Gastrocnemius medialis (tissue), 4 donors: ENCODE results near the gene SNAPC2.
"Not testable (repeated sequence)": the region's sequence is repeated elsewhere in the genome, so short reads cannot be mapped to it uniquely, and the experiment has no call there.

ENCODE experiments used
- POLR2A ChIP-seq, 2 donors: fragments of 450-650 bp; IDR thresholded peaks; one replicate each; pipeline ENCODE4 v1.6.1; 2017; ENCODE audit warnings: antibody characterized with exemption in 2 of 2, mild to moderate bottlenecking in 2 of 2, moderate library complexity in 2 of 2
- TF ChIP-seq, protein P1 (sequence below), 5 experiments: fragments of 450-650 bp in 3 of 5; fragments of 200-600 bp in 2 of 5; sonication (generic) in 2 of 5; IDR thresholded peaks in 4 of 5; conservative IDR thresholded peaks in 1 of 5; 1 replicate in 4 of 5; 2 replicates in 1 of 5; pipeline ENCODE4 v1.5.1; 2016 to 2019; ENCODE audit warnings: antibody characterized with exemption in 5 of 5, mild to moderate bottlenecking in 3 of 5, moderate library complexity in 3 of 5

GRCh38 chr19:7961082-7961481 is 40.9 kb downstream of the SNAPC2 start:
- TF ChIP-seq POLR2A (IDR thresholded peaks at IDR 0.05) = not testable (repeated sequence)
- TF ChIP-seq, protein P1, sequence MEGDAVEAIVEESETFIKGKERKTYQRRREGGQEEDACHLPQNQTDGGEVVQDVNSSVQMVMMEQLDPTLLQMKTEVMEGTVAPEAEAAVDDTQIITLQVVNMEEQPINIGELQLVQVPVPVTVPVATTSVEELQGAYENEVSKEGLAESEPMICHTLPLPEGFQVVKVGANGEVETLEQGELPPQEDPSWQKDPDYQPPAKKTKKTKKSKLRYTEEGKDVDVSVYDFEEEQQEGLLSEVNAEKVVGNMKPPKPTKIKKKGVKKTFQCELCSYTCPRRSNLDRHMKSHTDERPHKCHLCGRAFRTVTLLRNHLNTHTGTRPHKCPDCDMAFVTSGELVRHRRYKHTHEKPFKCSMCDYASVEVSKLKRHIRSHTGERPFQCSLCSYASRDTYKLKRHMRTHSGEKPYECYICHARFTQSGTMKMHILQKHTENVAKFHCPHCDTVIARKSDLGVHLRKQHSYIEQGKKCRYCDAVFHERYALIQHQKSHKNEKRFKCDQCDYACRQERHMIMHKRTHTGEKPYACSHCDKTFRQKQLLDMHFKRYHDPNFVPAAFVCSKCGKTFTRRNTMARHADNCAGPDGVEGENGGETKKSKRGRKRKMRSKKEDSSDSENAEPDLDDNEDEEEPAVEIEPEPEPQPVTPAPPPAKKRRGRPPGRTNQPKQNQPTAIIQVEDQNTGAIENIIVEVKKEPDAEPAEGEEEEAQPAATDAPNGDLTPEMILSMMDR (IDR thresholded peaks at IDR 0.05 in 4 of 5, conservative IDR thresholded peaks at IDR 0.05 in 1 of 5) = not testable (repeated sequence)
